Measurements from ENCODE around the gene C1QA.
"Not testable (repeated sequence)": the region's sequence is repeated elsewhere in the genome, so short reads cannot be mapped to it uniquely, and the experiment has no call there.

Gene C1QA

DNA sequence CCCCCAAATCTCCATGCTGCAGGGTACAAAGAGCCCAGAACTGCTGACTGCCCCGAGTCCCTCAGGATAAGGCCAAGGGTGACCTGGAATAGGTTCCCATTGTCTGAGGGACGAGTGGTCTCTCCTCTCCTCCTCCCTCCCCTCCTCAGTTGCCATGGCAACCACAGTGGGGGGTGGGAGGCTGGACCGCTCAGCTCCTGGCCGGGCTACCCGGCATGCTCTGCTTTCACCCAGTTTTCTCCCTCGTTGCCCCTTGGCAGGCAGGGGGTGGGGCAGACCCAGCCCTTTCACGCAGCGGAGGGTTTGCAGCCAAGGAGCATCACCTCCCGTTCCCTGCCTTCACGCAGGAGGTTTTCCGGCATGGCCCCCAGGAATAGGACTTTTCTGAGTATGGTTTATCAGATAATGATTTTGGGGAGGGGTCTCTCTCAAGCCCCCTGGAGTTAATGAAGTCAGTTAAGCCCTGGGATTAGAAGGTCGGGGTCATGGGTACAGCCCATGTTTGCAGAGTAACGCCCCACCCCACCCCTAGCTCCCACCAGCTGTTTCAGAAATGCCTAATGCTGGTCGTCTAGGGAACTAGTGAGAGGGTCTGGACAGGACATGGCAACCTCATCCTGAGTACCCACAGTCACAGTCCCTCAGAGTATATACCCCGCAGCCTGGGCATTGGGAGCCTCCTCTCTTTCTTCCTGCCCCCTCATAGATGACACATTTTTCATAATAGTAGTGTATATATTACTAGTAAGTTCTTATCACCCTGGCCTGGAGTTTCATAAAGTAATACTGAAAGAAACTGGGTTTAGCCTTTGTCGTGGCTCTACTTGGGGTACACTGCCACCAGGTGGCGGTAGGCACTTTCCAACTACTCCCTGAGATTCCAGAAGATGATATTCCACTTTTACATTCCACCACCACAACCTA is 37.3 kb downstream of the C1QA start:
- no peak for DNase-seq (ENCODE audit: low spot score)

DNA sequence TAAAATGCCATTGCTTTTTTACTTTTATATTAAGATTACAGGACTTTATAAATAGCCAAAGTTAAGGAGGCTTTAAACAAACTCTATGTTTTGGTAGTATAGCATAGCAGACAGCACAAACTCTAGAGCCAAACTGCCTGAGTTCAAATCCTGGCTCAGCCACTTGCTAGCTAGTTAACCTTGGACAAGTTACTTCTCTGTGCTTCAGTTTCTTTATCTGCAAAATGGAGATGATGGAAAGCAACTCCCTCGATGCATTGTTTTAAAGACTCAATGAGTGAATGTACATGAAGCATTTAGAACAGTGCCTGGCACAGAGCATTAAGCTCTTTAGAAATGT is 38.0 kb downstream of the C1QA start:
- DNase-seq (ENCODE audit: low spot score) = no peak

DNA sequence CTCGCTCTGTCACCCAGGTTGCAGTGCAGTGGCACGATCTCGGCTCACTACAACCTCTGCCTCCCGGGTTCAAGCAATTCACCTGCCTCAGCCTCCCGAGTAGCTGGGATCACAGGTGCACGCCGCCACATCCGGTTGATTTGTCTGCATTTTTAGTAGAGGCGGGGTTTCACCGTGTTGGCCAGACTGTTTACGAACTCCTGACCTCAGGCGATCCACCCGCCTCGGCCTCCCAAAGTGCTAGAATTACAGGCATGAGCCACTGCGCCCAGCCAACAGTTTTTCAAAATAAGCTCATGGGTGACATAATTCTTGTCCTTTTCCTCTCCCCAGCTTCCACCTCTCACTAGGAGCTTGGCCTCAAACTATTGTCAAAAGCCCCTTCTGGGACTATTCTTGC is 39.7 kb downstream of the C1QA start:
- DNase-seq (ENCODE audit: low spot score) = not testable (repeated sequence)

DNA sequence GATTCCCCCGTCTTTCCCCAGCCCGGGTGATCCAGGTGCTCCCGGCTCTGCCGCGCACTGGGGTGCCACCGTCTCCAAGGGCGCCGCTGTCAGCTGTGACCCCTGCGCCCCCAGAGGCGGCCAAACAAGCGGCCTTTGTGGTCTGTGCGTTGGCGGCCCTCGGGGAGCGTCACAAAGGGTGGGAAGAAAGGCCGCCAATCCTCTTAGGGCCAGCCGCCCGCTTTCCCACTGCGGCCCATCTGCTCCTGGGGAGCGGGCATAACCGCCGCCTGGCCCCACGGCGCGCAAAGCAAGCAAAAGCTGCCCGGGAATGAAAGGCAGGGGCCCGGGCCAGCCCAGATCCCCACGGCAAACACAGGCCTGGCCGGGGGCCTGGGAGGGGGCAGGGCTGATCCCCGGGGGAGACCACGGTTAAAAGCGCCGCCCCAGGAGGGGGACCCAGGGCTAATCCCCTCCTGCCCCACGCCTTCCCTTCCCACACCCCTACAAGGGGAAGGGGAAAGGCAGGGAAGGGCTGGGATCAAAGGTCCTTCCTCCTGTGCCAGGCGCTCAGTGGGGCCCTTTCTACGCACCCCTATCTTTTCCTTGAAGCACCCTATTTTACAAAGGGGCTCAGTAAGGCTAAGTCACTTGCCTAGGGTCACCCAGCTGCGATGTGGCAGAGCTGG is 40.6 kb downstream of the C1QA start:
- DNase-seq (ENCODE audit: low spot score) = no peak

DNA sequence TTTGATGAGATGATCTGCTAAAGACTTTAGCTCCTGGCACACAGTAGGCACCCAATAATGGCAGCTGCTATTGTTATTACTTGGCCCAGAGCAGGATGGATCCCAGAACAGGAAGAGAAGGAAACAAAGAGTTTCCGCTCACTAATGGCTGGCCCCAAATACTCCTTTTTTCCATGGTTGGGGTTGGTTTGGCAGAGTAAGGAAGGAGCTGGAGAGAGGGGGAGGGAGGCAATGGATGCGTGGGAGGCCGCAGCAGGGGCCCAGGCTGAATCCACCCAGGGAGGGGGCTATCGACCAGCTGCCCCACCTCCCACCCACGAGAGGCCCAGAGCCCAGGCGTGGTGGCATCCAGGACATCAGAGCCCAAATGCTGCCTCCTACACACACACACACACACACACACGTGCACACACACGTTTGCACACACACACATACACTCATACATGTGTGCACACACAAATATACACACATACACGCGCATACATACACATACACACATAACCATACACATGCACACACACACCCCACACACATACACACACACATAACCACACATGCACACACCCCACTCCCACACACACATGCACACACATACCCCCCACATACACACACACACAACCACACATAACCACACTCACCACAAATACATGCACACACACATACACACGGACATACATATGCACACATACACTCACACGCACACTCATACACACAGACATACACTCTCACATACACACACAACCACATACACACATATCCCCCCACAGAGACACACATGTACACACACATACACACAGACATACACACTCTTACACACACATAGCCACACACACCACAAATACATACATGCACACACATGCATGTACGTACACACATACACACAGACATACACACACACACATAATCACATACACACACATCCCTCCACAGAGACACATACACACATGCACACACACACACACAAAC is 41.8 kb downstream of the C1QA start:
- DNase-seq (ENCODE audit: low spot score) = no peak

DNA sequence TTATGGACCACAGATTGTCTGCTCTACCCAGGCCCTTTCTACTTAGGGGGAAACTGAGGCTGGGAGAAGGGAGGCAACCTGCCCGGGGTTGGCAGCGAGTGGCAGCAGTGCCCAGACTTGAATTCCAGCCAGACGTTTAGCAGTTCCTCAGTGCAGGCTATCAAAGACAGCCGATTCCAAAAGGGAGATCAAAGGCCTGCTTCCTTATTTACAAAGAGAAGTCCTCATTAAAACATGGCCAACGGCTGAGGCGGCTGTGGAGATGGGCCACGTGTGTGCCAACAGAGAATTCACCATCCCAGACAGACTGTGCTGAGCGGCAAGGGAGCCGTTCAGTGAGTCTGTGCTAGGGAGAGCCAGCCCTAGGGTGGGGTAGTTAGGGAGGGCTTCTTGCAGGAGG is 44.3 kb downstream of the C1QA start:
- DNase-seq (ENCODE audit: low spot score) = no peak

DNA sequence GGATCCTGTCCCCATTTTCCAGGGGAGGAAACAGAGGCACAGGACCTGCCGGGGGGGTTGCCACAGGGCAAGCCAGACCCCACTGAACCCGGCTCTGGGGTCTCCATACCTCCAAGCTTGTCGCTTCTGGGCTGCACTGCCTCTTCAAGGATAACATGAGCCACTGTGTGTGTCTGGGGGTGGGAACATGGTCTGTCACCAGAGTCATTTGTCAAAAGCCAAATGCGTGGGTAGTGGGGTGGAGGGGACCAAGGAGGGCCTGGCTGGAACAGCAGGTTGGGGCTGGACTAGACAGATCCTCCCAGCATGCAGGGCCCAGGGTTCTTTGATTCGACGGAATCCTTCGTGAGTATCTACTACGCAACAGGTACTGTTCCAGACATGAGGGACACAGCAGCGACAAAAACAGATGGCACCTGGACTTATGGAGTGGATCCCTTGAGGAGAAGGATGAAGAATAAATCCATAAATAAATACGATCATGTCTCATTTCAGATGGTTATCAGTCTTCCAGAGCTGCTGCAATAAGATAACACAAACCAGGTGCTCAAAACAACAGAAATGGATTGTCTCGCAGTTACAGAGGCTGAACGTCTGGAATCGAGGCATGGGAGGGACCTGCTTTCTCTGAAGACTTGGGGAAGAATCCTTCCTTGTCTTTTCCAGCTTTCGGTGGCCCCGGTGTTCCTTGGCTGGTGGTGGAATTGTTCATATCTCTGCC is 45.3 kb downstream of the C1QA start:
- DNase-seq (ENCODE audit: low spot score) = no peak

DNA sequence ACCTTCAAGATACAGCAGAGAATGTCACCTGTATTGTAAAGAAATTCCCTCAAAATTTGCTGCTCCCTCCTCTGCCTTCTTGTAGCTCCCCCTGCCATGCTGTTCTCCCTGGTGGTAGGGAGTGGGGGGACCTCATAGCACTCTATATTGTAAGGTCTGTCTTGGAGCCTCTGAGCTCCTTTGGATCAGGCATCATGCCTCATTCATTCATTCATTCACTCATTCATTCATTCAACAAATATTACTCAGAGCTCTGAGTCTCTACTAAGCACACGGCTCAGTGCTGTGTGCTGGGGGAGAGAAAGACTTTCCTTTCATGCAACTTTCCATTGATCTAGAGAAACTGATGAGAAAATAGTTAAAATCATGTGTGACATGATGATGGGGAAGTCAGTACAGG is 47.1 kb downstream of the C1QA start:
- no peak for DNase-seq (ENCODE audit: low spot score)

DNA sequence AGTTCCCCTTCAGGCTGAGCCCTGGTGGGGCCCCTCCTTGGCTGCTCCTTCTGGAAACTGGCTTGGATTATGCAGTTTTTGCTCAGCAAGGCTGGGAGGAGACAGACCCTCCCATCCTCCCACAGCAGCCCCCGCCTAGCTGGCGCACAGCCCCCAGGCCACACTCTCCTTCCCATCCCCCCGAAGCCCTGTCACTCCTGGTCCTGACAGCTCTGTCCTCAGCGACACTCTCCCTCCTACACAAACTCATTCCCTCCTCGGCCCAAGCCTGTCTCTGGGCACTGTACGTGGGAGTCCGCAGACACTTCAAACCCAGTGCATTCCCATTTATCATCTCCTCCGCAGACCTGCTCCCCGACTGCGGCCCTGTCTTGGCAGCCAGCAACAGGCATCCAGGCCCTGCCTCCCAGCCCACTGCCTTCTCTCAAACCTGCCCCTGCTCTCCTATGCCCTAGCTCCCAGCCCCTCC is 49.2 kb downstream of the C1QA start:
- no peak for DNase-seq (ENCODE audit: low spot score)

DNA sequence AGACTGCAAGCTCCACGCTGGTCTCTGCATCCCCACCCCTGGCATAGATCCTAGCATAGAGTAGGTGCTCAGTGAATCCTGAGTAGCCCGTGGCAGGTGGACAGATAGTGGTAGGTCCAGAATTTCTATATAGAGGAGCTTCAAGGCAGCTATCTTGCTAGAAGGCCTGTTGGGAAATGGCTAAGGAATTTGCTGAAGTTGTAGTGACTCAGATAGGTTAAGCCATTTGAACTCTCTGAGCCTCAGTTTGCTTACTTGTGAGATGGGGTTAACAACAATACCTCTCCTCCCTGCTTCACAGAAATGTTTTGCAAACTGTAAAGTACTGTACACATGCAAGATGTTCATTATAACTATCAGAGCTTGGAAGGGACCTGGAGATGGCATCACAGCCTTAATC is 50.8 kb downstream of the C1QA start:
- DNase-seq (ENCODE audit: low spot score) = no peak

DNA sequence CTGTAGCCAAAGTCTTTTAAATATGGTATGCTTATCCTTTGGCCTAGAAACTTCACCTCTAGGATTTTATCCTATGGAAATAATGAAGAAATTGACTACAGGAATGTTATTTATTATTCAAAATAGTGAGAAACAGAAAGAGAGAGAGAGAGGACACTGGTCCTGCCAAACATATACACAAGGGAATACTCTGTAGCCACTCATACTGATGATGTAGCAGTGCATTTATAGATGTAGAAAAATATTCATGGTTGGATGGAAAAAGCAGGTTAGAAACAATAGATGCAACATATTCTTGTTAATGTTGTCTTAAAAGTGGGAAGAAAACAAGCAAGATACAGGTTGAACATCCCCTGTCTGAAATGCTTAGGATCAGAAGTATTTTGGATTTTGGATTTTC is 52.0 kb downstream of the C1QA start:
- DNase-seq (ENCODE audit: low spot score) = no peak
